Hippocampal formation (tissue), 2 donors: ENCODE results near the gene GLT8D2.
A peak's percentile ranks its signal among the peaks of the same experiment; 100 is the strongest.
"Not testable (repeated sequence)": the region's sequence is repeated elsewhere in the genome, so short reads cannot be mapped to it uniquely, and the experiment has no call there.

Experiments used
- DNase-seq, 2 donors: peaks; one replicate each; lab custom pipeline; 2025; lab: John Stamatoyannopoulos, UW

The GLT8D2 gene

GRCh38 chr12:104050436-104050835, 449 bp upstream of the GLT8D2 start:
- DNase-seq = no peak

- DNase-seq = no peak
Measured at GRCh38 chr12:104049278-104049902, 597 bp downstream of the GLT8D2 start.

GRCh38 chr12:104048811-104049210, 1.2 kb downstream of the GLT8D2 start:
- no peak for DNase-seq

- no peak for DNase-seq
Measured at GRCh38 chr12:104048162-104048561, 1.8 kb downstream of the GLT8D2 start.

- DNase-seq = no peak
Measured at GRCh38 chr12:104046306-104046705, 3.7 kb downstream of the GLT8D2 start.

GRCh38 chr12:104044158-104044557, 5.8 kb downstream of the GLT8D2 start:
- no peak for DNase-seq

- DNase-seq = no peak
Measured at GRCh38 chr12:104042580-104042979, 7.4 kb downstream of the GLT8D2 start.

- not testable (repeated sequence) for DNase-seq
Measured at GRCh38 chr12:104039769-104040168, 10.2 kb downstream of the GLT8D2 start.

GRCh38 chr12:104036143-104036542, 13.8 kb downstream of the GLT8D2 start:
- DNase-seq = not testable (repeated sequence)

- not testable (repeated sequence) for DNase-seq
Measured at GRCh38 chr12:104030596-104030995, 19.4 kb downstream of the GLT8D2 start.

GRCh38 chr12:104026841-104027599, 23.0 kb downstream of the GLT8D2 start:
- no peak for DNase-seq

GRCh38 chr12:104025771-104026170, 24.2 kb downstream of the GLT8D2 start:
- no peak for DNase-seq

GRCh38 chr12:104024348-104024747, 25.6 kb downstream of the GLT8D2 start:
- DNase-seq = no peak

GRCh38 chr12:104023710-104024109, 26.3 kb downstream of the GLT8D2 start:
- no peak for DNase-seq

GRCh38 chr12:104022786-104023185, 27.2 kb downstream of the GLT8D2 start:
- DNase-seq = no peak

GRCh38 chr12:104021862-104022261, 28.1 kb downstream of the GLT8D2 start:
- DNase-seq = not testable (repeated sequence)

GRCh38 chr12:104012331-104012730, 37.7 kb downstream of the GLT8D2 start:
- no peak for DNase-seq

- no peak for DNase-seq
Measured at GRCh38 chr12:104011253-104011652, 38.7 kb downstream of the GLT8D2 start.

- DNase-seq = peak in 1 of 2 donors; percentile 13
Measured at GRCh38 chr12:104010606-104011169, 39.3 kb downstream of the GLT8D2 start.

GRCh38 chr12:104010121-104010520, 39.9 kb downstream of the GLT8D2 start:
- DNase-seq = no peak

GRCh38 chr12:104006929-104007328, 43.1 kb downstream of the GLT8D2 start:
- no peak for DNase-seq

- DNase-seq = no peak
Measured at GRCh38 chr12:104003596-104003995, 46.4 kb downstream of the GLT8D2 start.

- DNase-seq = no peak
Measured at GRCh38 chr12:104002686-104003085, 47.3 kb downstream of the GLT8D2 start.
